ENCODE results near the gene ZC3H12D. TPM values are rescaled to one million over a fixed set of nuclear protein-coding genes. Genes with fewer than 3 reads are reported as not detected.
A peak's percentile ranks its signal among the peaks of the same experiment; 100 is the strongest.

The ZC3H12D gene
- total and polyA plus RNA-seq, 2 of the 13 experiments (the other 11 are each of a cell fraction or from before 2014, with no cell fraction given): 1.2 to 2.7 TPM

DNA sequence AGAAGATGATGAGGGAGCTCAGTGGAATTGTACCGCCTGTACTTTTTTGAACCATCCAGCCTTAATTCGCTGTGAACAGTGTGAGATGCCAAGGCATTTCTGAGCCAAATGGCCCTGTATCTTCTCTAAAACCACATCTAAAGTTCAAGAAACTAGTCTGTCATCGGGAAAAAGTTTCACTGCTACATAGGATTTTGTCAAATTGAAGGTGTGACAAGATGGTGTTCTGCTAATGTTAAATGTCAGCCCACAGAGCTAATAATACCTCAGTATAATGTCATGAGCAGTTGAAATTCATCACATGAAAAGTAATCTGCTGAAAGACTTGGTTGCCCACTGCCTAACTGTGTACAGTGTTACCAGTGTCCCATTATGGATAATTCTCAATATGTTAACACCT lies 75.2 kb downstream of the ZC3H12D start (continued):
- TF ChIP-seq, protein P1, sequence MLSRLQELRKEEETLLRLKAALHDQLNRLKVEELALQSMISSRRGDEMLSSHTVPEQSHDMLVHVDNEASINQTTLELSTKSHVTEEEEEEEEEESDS (CRISPR knock-in tag; IDR thresholded peaks at IDR 0.05; ENCODE audit: borderline replicate concordance): no peak
- TF ChIP-seq RAD21 (CRISPR knock-in tag; IDR thresholded peaks at IDR 0.05): no peak

DNA sequence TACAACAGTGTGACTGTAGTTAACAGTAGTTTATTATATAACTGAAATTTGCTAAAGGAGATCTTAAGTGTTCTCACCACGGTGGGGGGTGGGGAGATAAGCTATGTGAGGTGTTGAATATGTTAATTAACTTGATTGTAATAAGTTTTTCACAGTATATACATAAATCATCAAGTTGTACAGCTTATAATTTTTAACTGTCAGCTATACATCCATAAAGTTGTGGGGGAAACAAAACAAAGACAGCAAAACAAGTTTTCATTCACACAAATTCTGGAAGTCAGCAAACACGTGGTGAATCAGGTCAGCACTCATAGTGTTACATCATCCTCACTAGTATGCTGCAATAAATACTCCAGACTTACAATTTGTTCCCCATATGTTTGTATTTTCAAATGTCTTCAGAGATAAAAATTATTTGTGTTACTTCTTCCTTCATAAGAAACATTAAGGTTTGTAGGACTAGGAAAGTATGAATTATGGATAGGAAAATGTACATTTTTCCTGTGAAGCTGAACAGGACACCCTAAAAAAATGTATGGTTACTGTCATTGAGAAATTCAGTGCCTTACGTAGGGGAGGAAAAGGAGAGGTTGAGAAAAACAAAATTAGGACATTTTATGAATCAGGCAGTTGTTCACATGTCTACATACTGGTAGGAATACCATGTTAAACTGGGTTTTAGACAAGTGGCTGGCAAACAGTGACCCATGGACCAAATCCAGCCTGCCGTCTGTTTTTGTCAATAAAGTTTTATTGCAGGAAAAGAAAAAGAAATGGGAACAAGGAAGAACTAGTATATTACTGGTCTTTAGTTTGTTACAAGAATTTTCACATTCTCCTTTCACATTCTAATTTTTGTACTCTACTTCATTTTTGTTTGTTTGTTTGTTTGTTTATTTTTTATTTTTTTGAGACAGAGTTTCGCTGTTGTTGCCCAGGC lies 78.7 kb downstream of the ZC3H12D start:
- no peak for DNase-seq (ENCODE audit: low spot score)
- Histone ChIP-seq H3K9ac (ENCODE audit: insufficient read depth, low read depth, low read length) (no peak overlapping the region), H3K27ac (ENCODE audit: extremely low read length, insufficient read depth, low read length) (no peak overlapping the region), H3K9me3 (ENCODE audit: low read length) (no peaks in the 10 kb centered on the region), H3K27me3 (ENCODE audit: control insufficient read depth in 1 of 2, insufficient read depth in 2 of 2, low read length in 2 of 2) (no peaks in the 10 kb centered on the region; a peak in 1 of 5 replicates), H3K4me3 (replicated peaks in 1 of 3; ENCODE audit: insufficient read depth in 1 of 3, low read depth in 2 of 3, low read length in 3 of 3) (no peak overlapping the region), H3K79me2 (ENCODE audit: insufficient read depth, low read length) (no peaks in the 10 kb centered on the region), H3K36me3 (replicated peaks in 1 of 2; ENCODE audit: control insufficient read depth in 1 of 2, insufficient read depth in 2 of 2, low read length in 2 of 2) (peaks cover 7 to 40% of the 10 kb centered on the region in 2 experiments), H3K4me1 (ENCODE audit: insufficient read depth, low read length) (no peaks in the 10 kb centered on the region), H2AFZ (ENCODE audit: low read length) (no peak overlapping the region), H3K4me2 (ENCODE audit: low read depth, low read length) (no peak overlapping the region), H4K20me1 (ENCODE audit: insufficient read depth, low read length) (no peaks in the 10 kb centered on the region)
- ATAC-seq: no peak
- no peak for FAIRE-seq
- intact Hi-C loops (cut with micrococcal nuclease; ENCODE audit: unreplicated experiment) (no loop called here), in situ Hi-C loops (cut with HindIII; ENCODE audit: extremely low pct_ligation_motif_present, low pct_unique_long_range_greater_than_20kb) (no loop called here)
- CTCF ChIA-PET (ENCODE audit: low intra/inter-chr PET ratio, low total read pairs): no interaction called here
- 96% methylated on average over 5 of the region's 5 CpGs for WGBS (ENCODE audit: low lambda C conversion rate)
- POLR2A ChIA-PET: no interaction called here
- BruUV-seq (replicated peaks): no TSS peak
- TF ChIP-seq KDM4B (CRISPR knock-in tag; IDR thresholded peaks at IDR 0.05): no peak
- TF ChIP-seq, protein P2, sequence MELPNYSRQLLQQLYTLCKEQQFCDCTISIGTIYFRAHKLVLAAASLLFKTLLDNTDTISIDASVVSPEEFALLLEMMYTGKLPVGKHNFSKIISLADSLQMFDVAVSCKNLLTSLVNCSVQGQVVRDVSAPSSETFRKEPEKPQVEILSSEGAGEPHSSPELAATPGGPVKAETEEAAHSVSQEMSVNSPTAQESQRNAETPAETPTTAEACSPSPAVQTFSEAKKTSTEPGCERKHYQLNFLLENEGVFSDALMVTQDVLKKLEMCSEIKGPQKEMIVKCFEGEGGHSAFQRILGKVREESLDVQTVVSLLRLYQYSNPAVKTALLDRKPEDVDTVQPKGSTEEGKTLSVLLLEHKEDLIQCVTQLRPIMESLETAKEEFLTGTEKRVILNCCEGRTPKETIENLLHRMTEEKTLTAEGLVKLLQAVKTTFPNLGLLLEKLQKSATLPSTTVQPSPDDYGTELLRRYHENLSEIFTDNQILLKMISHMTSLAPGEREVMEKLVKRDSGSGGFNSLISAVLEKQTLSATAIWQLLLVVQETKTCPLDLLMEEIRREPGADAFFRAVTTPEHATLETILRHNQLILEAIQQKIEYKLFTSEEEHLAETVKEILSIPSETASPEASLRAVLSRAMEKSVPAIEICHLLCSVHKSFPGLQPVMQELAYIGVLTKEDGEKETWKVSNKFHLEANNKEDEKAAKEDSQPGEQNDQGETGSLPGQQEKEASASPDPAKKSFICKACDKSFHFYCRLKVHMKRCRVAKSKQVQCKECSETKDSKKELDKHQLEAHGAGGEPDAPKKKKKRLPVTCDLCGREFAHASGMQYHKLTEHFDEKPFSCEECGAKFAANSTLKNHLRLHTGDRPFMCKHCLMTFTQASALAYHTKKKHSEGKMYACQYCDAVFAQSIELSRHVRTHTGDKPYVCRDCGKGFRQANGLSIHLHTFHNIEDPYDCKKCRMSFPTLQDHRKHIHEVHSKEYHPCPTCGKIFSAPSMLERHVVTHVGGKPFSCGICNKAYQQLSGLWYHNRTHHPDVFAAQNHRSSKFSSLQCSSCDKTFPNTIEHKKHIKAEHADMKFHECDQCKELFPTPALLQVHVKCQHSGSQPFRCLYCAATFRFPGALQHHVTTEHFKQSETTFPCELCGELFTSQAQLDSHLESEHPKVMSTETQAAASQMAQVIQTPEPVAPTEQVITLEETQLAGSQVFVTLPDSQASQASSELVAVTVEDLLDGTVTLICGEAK (IDR thresholded peaks at IDR 0.05): peak; percentile 42; the same call in 1 of the 2 replicates
- TF ChIP-seq, protein P2 (CRISPR knock-in tag; IDR thresholded peaks at IDR 0.05): peak; percentile 83; the same call in 1 of the 2 replicates
- no peak for TF ChIP-seq RELA (CRISPR knock-in tag; IDR thresholded peaks at IDR 0.05)
- peak; percentile 78 for TF ChIP-seq CEBPB (IDR thresholded peaks at IDR 0.05; ENCODE audit: borderline replicate concordance, low read depth, low read length)
- TF ChIP-seq, protein P3, sequence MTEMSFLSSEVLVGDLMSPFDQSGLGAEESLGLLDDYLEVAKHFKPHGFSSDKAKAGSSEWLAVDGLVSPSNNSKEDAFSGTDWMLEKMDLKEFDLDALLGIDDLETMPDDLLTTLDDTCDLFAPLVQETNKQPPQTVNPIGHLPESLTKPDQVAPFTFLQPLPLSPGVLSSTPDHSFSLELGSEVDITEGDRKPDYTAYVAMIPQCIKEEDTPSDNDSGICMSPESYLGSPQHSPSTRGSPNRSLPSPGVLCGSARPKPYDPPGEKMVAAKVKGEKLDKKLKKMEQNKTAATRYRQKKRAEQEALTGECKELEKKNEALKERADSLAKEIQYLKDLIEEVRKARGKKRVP (CRISPR knock-in tag; IDR thresholded peaks at IDR 0.05): 0 out of 4 replicates have a peak, but pooled peaks of 1 of the 2 experiments have one; percentile 33
- TF ChIP-seq ZNF44 (CRISPR knock-in tag; IDR thresholded peaks at IDR 0.05): no peak
- TF ChIP-seq ZNF788 (CRISPR knock-in tag; IDR thresholded peaks at IDR 0.05; ENCODE audit: borderline replicate concordance): no peak
- TF ChIP-seq ATF7 (IDR thresholded peaks at IDR 0.05): 0 out of 2 replicates have a peak, but pooled peaks have one; percentile 21
- TF ChIP-seq ATF7 (CRISPR knock-in tag; IDR thresholded peaks at IDR 0.05): no peak

Measured in HepG2 (cell line).